HG03139 (cell line): ENCODE measurements around the gene ADARB1.
"Not testable (repeated sequence)": the region's sequence is repeated elsewhere in the genome, so short reads cannot be mapped to it uniquely, and the experiment has no call there.

ENCODE experiments used
- ATAC-seq: cut with Tn5 transposase; IDR thresholded peaks from one replicate; pipeline ENCODE4 v1.9.1; 2021; ENCODE audit not compliant: unreplicated experiment

Gene ADARB1, protein sequence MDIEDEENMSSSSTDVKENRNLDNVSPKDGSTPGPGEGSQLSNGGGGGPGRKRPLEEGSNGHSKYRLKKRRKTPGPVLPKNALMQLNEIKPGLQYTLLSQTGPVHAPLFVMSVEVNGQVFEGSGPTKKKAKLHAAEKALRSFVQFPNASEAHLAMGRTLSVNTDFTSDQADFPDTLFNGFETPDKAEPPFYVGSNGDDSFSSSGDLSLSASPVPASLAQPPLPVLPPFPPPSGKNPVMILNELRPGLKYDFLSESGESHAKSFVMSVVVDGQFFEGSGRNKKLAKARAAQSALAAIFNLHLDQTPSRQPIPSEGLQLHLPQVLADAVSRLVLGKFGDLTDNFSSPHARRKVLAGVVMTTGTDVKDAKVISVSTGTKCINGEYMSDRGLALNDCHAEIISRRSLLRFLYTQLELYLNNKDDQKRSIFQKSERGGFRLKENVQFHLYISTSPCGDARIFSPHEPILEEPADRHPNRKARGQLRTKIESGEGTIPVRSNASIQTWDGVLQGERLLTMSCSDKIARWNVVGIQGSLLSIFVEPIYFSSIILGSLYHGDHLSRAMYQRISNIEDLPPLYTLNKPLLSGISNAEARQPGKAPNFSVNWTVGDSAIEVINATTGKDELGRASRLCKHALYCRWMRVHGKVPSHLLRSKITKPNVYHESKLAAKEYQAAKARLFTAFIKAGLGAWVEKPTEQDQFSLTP

DNA sequence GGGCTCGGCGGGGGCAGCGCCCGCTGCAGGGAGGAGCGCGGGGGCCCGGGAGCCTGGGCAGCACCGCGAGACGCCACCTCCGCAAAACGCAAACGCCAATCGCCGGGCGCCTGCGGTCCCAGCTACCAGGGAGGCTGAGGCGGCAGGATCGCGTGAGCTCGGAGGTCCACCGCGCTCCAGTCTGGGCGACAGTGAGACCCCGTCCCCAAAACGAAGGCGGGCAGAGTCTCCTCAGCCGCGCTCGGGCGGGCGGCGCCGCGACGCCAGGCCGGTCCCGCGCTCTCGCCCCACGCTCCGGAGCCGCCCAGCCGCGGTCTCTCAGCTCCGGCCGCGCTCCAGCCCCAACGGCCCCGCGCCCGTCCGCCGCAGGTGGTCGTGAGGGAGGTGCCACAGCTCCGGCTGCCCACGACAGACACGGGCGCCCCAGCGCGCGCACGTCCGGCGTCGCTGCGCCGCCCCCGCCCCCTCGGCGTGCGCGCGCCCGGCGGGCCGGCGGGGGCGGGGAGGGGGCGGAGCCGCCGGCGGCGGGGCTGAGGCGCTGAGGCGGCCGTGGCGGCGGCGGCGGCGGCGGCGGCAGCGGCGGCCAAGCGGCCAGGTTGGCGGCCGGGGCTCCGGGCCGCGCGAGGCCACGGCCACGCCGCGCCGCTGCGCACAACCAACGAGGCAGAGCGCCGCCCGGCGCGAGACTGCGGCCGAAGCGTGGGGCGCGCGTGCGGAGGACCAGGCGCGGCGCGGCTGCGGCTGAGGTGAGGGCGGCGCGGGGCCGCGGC lies at the start of gene ADARB1:
Gene ADARB1, plus strand, starts transcription at position 533 of the 770 bp plus-strand sequence. CDS start 97,077 bp downstream, outside the sequence.
- ATAC-seq, result peak; percentile 48

DNA sequence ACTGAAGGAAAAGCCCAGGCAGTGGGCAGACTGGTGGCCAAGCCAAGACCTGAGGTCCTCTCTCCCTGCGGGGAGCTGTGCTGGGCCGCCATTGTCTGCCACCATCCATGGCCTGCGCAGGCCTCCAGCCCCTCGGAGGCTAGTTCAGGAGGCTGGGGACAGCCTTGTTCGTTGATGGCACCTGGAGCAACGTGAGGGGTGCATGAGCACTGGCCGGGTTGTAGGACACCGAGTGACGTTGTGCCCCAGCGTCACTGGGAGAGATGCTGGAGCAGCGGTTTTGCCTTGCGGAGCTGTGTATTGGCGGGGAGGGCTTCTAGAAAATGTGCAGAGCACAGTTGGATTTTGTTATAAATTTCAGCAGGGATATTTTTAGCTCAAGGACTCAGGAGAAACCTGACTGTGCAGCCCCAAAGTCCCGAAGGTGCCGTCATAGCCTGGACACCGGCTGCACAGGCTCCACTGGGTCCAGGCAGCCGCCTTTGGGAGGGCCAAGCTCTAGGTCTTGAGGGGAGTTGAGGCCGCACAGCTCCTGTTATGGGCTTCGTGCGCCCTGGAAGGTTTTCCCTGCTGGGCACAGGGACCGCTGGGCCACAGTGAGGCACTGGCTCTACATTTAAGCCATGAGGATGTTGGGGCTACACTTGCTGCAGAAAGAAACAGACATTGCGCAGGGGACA lies 48.2 kb upstream of the ADARB1 start:
- no peak for ATAC-seq

DNA sequence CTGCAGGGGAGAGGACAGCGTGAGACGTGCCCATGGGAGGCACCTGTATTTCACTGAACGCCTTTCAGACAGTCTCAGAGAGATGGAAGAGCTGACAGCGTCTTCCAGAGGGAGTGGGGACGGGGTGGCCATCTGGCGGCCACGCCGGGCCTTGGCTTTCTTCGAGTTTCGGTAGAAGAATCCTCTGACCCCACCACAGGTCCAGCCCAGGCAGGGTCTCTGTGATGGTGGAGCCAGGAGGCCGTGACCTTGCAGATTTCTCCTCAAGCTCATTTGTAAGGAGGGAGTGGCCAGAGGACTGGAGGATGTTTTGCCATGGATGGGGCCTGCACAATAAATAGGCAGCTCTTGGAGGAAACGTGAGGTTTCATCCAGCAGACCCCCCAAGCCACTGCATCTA lies 47.6 kb upstream of the ADARB1 start:
- ATAC-seq, result no peak

DNA sequence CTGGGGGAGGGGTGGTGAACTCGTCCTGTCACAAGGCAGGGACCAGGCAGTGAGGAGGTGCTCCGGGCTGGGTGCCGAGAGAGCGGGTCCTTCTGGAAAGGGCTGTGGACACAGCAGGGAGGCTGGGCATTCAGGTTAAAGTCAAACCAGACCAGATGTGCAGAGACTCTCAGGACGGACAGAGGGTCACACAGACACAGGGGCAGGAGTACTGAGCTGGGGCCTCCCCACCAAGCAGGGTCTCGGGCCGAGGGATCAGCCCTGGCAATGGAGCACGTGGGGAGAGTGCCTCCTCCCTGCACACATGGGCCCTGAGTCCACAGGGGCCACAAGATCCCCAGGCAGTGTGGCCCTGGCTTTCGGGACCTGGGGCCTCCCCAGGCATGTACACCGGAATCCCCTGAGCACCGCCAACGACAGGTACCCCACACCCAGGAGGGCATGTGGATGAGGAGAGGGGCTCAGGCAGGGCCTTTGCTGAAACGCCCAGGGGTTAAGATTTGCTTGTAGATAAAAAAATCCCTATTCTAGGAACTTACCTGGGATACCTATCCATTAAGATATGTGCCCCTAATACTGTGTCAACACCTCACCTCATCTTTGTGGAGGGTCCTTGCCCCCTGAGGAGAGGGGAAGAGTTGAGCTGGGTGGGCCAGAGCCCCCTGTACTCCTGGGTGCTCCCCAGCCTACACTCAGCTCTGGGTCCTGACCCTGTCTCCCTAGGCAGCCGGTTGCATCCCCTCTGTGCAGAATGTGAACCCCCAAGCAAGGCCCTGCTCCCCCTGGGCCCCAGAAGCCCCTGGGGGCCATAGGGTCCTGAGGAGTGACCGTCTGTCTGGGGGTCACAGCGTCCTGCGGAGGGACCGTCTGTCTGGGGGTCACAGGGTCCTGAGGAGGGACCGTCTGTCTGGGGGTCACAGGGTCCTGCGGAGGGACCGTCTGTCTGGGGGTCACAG lies 46.9 kb upstream of the ADARB1 start:
- no peak for ATAC-seq

DNA sequence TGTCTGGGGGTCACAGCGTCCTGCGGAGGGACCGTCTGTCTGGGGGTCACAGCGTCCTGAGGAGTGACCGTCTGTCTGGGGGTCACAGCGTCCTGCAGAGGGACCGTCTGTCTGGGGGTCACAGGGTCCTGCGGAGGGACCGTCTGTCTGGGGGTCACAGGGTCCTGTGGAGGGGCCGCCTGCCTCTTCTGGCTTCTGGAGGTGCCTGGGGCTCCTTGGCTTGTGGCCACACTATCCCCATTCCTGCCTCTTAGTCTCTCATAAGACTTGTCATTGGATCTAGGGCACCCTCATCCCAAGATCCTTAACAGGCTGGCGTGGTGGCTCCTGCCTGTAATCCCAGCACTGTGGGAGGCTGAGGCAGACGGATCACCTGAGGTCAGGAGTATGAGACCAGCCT lies 45.7 kb upstream of the ADARB1 start:
- ATAC-seq, result not testable (repeated sequence)

DNA sequence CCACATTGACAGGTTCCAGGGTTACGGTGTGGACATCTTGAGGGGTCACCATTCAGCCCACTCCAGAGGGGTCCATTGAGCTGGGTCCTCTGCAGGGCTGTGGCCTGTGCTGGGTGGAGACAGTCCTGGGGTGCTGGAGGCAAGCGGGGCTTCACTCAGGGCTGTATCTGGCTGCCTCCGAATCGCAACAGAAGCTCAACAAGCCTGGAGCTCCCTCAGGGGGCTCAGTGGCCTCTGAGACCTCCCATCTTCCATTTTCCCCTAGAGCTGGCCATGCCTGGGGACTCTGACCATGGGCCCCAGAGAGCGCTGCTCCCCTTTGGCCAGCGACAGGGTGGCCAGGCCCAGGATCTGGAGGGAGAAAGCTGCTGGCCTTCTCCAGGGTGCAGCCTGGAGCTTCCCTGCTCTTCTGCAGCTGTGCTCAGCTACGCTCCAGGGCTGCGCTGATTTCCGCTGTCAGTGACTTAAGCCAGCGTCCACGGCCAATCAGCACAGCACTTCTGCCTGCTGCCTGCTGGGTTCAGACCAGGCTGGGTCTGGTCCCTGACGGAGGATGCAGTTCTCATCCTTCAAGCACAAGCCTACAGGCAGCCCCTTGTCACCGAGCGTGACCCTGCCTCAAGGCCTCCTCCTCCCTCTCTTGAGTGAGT lies 45.0 kb upstream of the ADARB1 start:
- no peak for ATAC-seq

DNA sequence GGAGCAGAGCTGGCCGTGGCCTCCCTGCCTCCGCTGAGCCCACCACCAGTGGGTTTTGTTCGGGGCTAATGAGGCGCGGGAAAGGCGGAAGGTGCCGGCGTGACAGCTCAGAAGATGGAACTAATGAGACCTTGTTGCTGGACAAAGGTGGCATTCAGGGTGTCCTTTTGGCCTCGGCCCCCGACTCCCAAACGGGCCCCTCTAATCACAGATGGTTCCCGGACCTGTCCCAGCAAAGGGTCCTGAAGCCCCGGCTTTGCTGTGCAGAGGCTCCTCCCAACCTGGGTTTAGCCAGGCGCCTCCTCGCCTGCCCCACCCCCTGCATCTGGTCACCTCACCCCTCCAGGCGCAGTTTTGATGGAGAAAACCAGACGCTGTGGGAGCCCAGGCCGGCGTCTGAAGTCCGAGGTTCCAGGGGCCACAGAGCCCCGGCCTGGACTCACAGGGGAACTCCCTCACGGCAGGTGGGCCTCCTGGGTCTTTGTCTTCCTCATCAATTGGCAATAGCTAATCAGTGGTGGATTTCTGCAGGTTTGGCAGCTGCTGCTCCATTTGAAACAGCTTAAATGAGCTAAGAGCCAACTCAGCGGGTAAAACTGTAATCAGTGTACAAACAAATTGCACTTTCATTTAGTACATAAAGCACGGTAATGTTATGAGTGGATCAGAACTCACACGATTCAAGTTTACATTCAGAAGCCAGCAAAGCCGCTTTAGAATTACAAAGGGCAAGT lies 44.3 kb upstream of the ADARB1 start:
- ATAC-seq, result no peak

DNA sequence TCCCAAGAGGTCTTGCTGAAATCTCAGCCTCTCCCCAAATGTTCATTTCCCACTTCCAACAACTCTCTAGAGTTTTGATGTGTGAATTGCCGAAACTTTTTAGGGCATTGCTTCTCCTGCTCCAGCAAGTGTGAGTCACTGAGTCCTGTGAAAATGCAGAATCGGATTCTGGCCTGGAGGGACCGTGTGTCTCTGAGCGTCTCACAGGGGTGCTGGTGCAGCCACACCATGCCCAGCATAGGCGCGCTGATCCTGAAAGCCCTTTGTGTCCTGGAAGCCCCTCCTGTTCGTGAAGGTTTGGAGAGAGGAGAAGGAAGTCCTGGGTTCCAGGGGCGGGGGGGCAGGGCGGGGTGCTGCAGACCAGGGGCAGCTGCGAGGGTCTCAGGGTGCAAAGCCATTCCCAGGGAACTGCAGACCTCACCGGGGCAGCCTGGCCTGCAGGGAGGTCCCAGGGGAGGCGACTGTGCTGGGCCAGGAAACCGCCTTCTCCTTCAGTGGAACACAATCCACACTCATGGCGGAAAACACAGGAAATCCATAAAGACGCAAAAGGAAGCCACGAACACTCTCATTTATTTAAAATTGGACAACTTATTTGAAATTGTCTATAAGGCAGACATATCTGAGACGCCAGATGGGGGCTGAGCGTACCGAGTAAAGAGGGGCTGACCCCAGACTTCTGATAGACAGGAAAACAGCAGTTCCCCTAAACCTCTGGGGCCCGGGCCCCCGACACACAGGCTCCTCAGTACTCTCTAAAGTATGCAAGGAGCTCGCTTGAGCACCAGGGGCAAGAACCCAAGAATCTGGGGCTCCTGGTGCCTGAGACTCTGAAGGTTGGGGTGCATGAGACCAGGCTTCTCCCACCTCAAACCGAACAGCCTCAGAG lies 43.5 kb upstream of the ADARB1 start:
- no peak for ATAC-seq

DNA sequence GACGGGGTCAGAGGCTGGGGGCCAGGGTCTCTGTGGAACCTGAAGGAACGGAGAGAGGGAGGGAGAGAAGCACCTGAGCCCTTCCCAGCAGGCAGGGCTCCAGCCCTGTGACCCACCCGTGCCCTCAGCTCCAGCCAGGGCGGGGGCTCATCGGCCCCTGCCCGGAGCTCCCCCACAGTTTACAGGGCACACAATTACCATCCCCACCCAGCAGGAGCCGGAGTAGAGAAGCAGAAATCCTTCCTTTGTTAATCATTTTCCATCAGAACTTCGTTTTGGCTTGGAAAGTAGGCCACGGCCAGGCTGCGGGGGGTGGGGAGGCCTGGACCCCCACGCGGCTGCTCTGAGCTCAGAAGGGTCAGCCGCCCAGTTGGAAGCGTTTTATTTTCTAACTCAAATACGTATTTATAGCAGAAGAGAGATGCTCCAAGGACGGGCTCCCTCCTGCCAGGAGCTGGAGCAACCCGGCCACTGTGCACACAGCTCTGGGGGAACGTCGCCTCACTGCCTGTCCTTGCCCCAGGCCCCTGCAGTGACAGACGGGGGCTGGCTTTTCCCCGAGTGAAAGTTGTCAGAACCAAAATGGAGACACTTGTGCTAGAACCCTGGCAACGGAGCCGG lies 42.7 kb upstream of the ADARB1 start:
- ATAC-seq, result no peak

DNA sequence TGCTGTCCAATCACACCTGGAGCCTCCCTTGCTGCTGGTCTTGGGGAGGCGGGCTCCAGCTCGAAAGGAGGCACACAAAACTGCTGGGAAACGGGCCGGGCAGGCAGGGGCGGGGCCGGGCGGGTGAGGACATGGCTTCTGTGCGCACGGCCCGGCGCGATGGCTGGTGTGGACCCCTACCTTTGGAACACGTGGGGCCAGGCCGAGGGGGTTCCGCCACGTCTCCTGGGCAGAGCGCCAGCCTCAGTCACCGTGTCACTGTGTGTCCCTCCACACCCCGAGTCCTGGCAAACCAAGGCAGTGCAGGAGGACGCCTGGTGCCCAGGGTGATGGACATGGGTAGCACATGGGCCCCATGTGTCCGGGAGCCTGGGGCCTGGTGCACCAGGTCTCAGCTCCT lies 42.0 kb upstream of the ADARB1 start:
- ATAC-seq, result no peak

DNA sequence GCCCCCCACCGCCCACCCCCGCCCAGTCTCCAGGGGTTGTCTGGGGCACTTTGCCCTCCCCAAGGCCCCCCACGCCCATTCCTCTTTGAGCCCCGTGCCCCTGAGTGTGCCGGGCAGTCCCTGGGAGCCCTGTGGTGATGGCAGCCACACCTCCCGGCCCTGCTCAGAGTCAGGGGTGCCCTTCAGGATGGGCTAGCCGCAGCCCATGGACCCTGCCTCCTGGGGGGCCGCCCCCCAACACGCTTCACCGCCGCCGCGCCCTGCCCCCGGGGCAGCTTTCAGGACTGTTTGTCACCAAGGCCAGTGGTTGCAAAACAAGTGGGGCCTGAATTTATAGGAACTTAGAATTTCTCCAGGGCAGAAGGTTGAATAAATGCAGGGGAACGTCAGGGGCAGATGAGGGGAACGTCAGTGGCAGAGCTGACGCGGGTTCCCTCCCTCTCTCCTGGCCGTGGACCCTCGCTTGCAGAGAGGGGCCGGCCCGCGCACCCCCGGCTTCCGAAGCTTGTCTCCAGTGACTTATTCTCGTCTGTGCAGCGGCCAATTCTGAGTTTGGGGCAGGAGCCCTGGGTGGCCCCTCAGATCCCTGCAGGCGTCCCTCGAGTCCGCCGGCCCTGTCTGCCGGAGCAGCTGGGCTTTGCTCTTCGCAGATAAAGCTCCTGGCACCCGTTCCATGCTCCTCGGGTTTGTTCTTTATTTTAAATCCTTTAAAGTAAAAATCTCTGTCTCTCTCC lies 41.2 kb upstream of the ADARB1 start:
- no peak for ATAC-seq

DNA sequence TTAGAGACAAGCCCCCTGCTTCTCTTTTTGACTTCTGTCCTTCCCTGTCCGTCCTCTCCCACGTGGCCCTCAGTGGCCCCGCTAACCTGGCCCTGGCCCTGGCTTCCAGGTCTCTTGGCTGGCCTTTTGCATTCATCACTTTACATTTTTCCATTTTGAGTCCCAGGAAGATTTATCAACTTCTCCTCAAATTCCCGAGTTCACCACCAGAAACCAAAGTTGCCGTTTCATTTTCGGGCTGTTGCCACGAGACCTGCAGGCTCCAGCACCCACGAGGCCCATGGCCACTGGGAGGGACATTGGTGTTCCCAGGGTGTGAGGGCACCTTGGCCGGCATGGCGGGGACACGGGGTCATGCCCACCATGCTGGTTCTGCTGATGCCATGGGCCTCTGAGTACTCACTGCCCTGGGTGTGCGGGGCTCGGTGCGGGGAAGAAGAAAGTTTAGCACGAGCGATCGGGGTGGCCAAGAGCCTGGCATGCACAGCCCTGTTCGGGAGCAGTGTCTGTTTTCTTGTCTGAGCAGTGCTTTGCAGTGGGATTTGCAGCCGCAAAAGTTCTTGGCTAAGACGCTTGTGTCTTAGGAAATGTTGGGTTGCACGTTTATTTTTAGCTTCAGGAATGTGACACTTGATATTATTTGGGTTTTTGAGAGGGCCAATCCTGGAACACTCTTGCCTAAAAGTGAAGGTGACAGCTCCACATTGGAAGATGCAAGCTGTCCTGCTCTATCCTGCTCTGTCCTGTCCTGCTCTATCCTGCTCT lies 40.4 kb upstream of the ADARB1 start:
- no peak for ATAC-seq

DNA sequence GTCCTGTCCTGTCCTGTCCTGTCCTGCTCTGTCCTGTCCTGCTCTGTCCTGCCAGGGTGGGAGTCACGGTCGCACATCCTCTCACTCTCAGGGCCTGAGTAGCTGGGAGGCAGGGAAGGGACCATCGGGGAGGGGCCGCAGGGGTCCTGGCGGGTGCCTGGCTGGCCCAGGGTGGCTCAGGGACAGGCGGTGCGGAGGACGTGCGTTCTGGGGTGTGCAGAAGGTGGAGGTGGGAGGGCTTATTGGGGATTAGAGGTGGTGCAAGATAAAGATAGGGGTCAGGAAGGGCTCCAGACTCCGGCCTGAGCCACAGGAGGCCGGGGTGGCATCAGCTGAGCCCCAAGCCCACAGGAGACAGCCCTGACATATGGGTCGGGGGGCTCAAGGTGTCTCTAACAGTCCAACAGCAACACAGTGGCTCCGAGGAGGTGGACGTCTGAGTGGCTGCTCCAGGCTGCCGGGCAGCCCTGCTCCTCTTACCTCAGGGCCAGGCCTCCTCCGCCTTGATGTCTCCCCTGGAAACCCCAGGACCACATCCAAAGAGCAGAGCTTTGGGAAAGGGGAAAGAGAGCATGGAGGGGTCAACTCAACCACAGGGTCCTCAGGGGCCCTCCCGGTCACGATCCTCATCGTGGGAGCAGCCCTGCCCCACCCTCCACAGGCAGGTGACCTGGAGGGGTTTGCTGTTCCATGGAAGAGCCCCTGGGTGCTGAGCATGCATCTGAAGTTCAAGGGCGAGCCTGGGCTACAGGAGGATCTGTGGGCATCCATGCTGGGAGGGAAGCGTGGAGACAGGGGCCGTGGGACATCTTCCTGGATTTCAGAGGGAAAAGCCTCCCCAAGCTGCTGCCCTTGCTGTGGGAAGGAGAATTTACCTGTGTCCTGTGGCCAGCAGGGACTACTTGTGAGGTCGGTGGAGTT lies 39.6 kb upstream of the ADARB1 start:
- no peak for ATAC-seq

DNA sequence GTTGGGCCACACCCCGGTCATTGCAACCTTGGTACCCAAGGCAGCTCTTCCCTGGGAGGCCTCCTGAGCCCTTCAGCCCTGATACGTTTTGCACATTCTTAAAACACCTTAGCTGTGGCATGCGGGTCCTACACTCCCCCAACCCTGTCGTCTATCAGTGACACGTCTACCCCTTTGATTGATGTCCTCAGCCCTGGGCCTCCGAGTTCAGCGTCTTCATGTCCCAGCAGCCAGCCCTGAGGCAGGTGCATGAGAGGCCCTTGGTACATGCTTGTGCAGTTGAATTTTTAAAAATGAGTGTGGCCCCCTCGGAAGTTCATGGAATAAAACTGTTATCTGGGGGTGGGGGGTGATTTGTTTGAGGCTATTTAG lies 38.9 kb upstream of the ADARB1 start:
- no peak for ATAC-seq

DNA sequence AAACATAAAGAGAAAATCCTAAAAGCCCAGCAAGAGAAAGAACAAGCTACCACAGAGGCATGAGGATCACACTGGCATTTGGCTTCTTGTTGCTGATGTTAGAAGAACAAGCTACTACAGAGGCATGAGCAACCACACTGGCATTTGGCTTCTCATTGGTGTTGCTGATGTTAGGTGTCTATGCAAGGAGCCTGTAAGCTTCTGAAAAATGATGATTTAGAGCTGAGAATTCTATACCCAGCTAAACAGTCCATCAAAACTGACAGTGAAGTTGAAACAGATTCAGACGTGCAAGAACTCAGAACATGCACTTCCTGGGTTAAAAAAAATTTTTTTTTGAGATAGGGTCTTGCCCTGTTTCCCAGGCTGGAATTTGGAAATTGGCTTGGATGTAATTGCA lies 37.8 kb upstream of the ADARB1 start:
- ATAC-seq, result no peak
